GM12878 (cell line): ENCODE measurements around the gene CHST15. TPM values are rescaled to one million over a fixed set of nuclear protein-coding genes. Genes with fewer than 3 reads are reported as not detected.

Experiments
- ATAC-seq: fragments of 200-7000 bp; cut with Tn5 transposase; 3 replicates; pipeline ENCODE4 v1.9.1; 2020; ENCODE audit warnings: mild to moderate bottlenecking, moderate library complexity
- BruUV-seq: library from RNA; stranded (reverse); fragments of 400-500 nt; replicated peaks from 2 replicates; lab custom pipeline; 2021; lab: Mats Ljungman, UMichigan
- CTCF ChIA-PET: fragments of 300-600 bp; sonication (Branson Sonifier 250); formaldehyde crosslinking; extraction: SDS; loops from one replicate; lab custom pipeline; 2021; ENCODE audit warnings: inconsistent platforms; lab: Yijun Ruan, JAX
- POLR2A ChIA-PET: fragments of 350-600 bp; formaldehyde crosslinking; extraction: SDS; loops from one replicate; lab custom pipeline; 2021; ENCODE audit warnings: inconsistent platforms; lab: Charles Lee
- RAD21 ChIA-PET: fragments of 300-600 bp; sonication (Branson Sonifier 250); formaldehyde crosslinking; loops from one replicate; lab custom pipeline; 2023; ENCODE audit warnings: antibody characterized with exemption; ENCODE audit not compliant: unreplicated experiment; lab: Charles Lee
- SMC1A ChIA-PET: fragments of 300-600 bp; sonication (Branson Sonifier 250); formaldehyde crosslinking; loops from one replicate; lab custom pipeline; 2023; ENCODE audit not compliant: unreplicated experiment, uncharacterized antibody; lab: Charles Lee
- DNase-seq: peaks from one replicate; pipeline ENCODE4 v3.0.0-alpha.2; 2011; ENCODE audit warnings: low read depth, low spot score
- FAIRE-seq: peaks from 3 replicates; lab custom pipeline; 2011; peaks lifted over from hg19 to GRCh38; lab: Jason Lieb, UNC
- H2AFZ ChIP-seq: 2 replicates; pipeline ENCODE4 v1.6.0; 2011; ENCODE audit warnings: low read depth, low read length, control low read depth; ENCODE audit not compliant: control insufficient read depth
- H3K27ac ChIP-seq: 2 replicates; pipeline ENCODE4 v1.5.1; 2011; ENCODE audit warnings: control low read depth; ENCODE audit not compliant: control insufficient read depth, insufficient read depth
- H3K27me3 ChIP-seq, 2 experiments: replicated peaks in 1 of 2; 2 replicates each; pipeline versions ENCODE4 v1.6.0 to v1.6.1; 2011; ENCODE audit warnings: low read length in 1 of 2; ENCODE audit not compliant: control insufficient read depth in 2 of 2, insufficient read depth in 2 of 2
- H3K36me3 ChIP-seq, 2 experiments: 2 replicates each; pipeline ENCODE4 v1.5.1; 2011; ENCODE audit warnings: low read length in 1 of 2; ENCODE audit not compliant: control insufficient read depth in 2 of 2, insufficient read depth in 2 of 2
- H3K4me1 ChIP-seq: 2 replicates; pipeline ENCODE4 v1.6.1; 2011; ENCODE audit warnings: mild to moderate bottlenecking, low read length, moderate library complexity, mixed read lengths; ENCODE audit not compliant: control insufficient read depth, insufficient read depth
- H3K4me2 ChIP-seq: 2 replicates; pipeline ENCODE4 v1.6.0; 2011; ENCODE audit warnings: control low read depth; ENCODE audit not compliant: control insufficient read depth, insufficient read depth
- H3K4me3 ChIP-seq: fragments of 200-600 bp; sonication (generic); 2 replicates; pipeline ENCODE4 v1.5.1; 2016
- H3K79me2 ChIP-seq: 2 replicates; pipeline ENCODE4 v1.6.0; 2011; ENCODE audit warnings: low read length; ENCODE audit not compliant: control insufficient read depth, insufficient read depth
- H3K9ac ChIP-seq: 2 replicates; pipeline ENCODE4 v1.8.0; 2011; ENCODE audit warnings: low read length, control low read depth, mixed read lengths; ENCODE audit not compliant: control insufficient read depth, insufficient read depth
- H3K9me3 ChIP-seq: replicated peaks from 3 replicates; pipeline ENCODE4 v1.5.1; 2011; ENCODE audit warnings: mild to moderate bottlenecking, low read length; ENCODE audit not compliant: control insufficient read depth, insufficient read depth
- H4K20me1 ChIP-seq: 2 replicates; pipeline ENCODE4 v1.6.0; 2011; ENCODE audit not compliant: control insufficient read depth, insufficient read depth
- BCL11A ChIP-seq: IDR thresholded peaks from 2 replicates; pipeline ENCODE4 v1.6.1; 2011; ENCODE audit warnings: low read depth, low read length
- CBX3 ChIP-seq: fragments of 200-600 bp; sonication (generic); IDR thresholded peaks from 2 replicates; pipeline ENCODE4 v1.6.1; 2016; ENCODE audit warnings: low read depth, borderline replicate concordance
- KDM1A ChIP-seq: fragments of 200-600 bp; sonication (generic); IDR thresholded peaks from 2 replicates; pipeline ENCODE4 v1.6.1; 2016; ENCODE audit warnings: borderline replicate concordance
- MXI1 ChIP-seq: fragments of 150-350 bp; IDR thresholded peaks from 2 replicates; pipeline ENCODE4 v1.6.1; 2011; ENCODE audit warnings: low read depth, mild to moderate bottlenecking, inconsistent platforms, low read length, improper control_type of control experiment
- SIX5 ChIP-seq: IDR thresholded peaks from 2 replicates; pipeline ENCODE4 v1.6.1; 2011; ENCODE audit warnings: mild to moderate bottlenecking, low read depth, low read length, moderate library complexity; ENCODE audit not compliant: severe bottlenecking
- SMAD1 ChIP-seq: fragments of 450-650 bp; IDR thresholded peaks from 2 replicates; pipeline ENCODE4 v1.6.1; 2018; ENCODE audit warnings: mild to moderate bottlenecking, low read depth; ENCODE audit not compliant: partially characterized antibody
- ZBED1 ChIP-seq: IDR thresholded peaks from 2 replicates; pipeline ENCODE4 v1.6.1; 2016; ENCODE audit warnings: borderline replicate concordance
- ZNF207 ChIP-seq: fragments of 450-650 bp; IDR thresholded peaks from 2 replicates; pipeline ENCODE4 v1.6.1; 2014; ENCODE audit warnings: antibody characterized with exemption, mild to moderate bottlenecking, borderline replicate concordance
- ZNF217 ChIP-seq: fragments of 450-650 bp; IDR thresholded peaks from 2 replicates; pipeline ENCODE4 v1.6.1; 2017; ENCODE audit warnings: antibody characterized with exemption, mild to moderate bottlenecking
- ZNF592 ChIP-seq: fragments of 450-650 bp; IDR thresholded peaks from 2 replicates; pipeline ENCODE4 v1.6.1; 2017; ENCODE audit warnings: mild to moderate bottlenecking, moderate library complexity
- WGBS: methylation state at CpG from one replicate; pipeline ENCODE4 v1.1.6; 2016; ENCODE audit warnings: low lambda C conversion rate; ENCODE audit not compliant: insufficient replicate concordance, insufficient coverage; ENCODE audit errors: missing lambda C conversion rate; 5-methylcytosine and 5-hydroxymethylcytosine counted together
- in situ Hi-C: fragments of 300-500 bp; cut with MboI; formaldehyde crosslinking; loops from 9 replicates; pipeline ENCODE4 v1.14.3; 2018; ENCODE audit warnings: mixed read lengths
- intact Hi-C: fragments of 100-400 bp; cut with micrococcal nuclease; formaldehyde crosslinking; loops from one replicate; pipeline ENCODE4 v1.14.2; 2022; ENCODE audit not compliant: unreplicated experiment
- polyA plus RNA-seq, 11 experiments: library from polyadenylated mRNA; depleted of rRNA in 4 of 11; unstranded in 6 of 11; stranded (reverse) in 5 of 11; fragments of >200 nt; fragmentation: Nextera tagmentation in 4 of 11; fragmentation: Illumina TruSeq in 1 of 11; extraction: Ambion mirVana in 4 of 11; extraction: Trizol in 1 of 11; gene quantifications; 1 replicate in 1 of 11; 2 replicates in 10 of 11; pipeline versions ENCODE4 v1.2.1 to v1.2.3, GENCODE V29; 2011 to 2016; ENCODE audit warnings: inconsistent platforms in 2 of 11, missing spikeins in 2 of 11, low read depth in 1 of 11
- total RNA-seq, 4 experiments: library from RNA; depleted of rRNA in 3 of 4; stranded (reverse); fragments of >200 nt in 3 of 4; fragmentation: Illumina TruSeq in 1 of 4; extraction: Trizol in 1 of 4; gene quantifications; 2 replicates each; pipeline versions ENCODE4 v1.2.1 to v1.2.3, GENCODE V29; 2013 to 2021
- TF ChIP-seq, protein P1 (sequence below): fragments of 450-650 bp; IDR thresholded peaks from 2 replicates; pipeline ENCODE4 v1.6.1; 2016; ENCODE audit warnings: mild to moderate bottlenecking

Gene CHST15
- total and polyA plus RNA-seq, 10 of the 15 experiments (the other 5 are each of a cell fraction or from before 2014, with no cell fraction given) = 0.02 to 0.53 (median 0.05) TPM; not detected in 1

DNA sequence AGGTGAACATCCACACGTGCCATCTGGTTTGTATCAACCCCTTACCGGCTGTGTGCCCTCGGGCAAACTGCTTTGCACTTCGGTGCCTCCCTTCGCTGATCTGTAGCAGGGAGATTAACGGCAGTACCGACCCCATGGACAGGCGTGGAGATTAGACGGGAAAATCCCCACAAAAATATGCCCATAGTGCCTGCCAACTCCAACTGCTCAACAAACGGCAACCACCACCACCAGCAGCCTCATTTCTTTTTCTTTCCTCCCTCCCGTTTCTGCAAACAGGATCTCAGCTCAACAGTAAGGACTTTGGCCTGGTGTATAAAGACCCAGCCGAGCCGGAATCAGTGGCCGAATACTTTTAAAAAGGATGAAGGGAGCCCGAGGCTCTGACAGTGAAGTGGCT is 31.0 kb downstream of the CHST15 start:
- in situ Hi-C loops = no loop called here
- H3K79me2 ChIP-seq = no peaks in the 10 kb centered on the region

More for the DNA sequence above, 31.0 kb downstream of the CHST15 start:
- WGBS = 43% methylated on average over 15 of the region's 15 CpGs
- intact Hi-C loops = no loop called here
- H3K27me3 ChIP-seq = peaks cover 0 to 2% of the 10 kb centered on the region in 2 experiments; a peak in 2 of 4 replicates
- ATAC-seq (no peak), DNase-seq (no peak), FAIRE-seq (no peak)
- H3K9me3 ChIP-seq = no peaks in the 10 kb centered on the region; the same call in 2 of the 3 replicates
- RAD21 ChIA-PET = no interaction called here
- peaks cover 15% of the 10 kb centered on the region for H3K4me1 ChIP-seq
- H3K4me2 ChIP-seq = no peak overlapping the region
- POLR2A ChIA-PET = no interaction called here
- CTCF ChIA-PET = no interaction called here
- TF ChIP-seq CBX3 = no peak
- no peak for TF ChIP-seq ZBED1
- no peak for TF ChIP-seq ZNF207
- TF ChIP-seq KDM1A = no peak
- TF ChIP-seq ZNF217 = no peak
- TF ChIP-seq BCL11A = no peak
- TF ChIP-seq ZNF592 = no peak
- TF ChIP-seq SIX5 = no peak
- TF ChIP-seq, protein P1, sequence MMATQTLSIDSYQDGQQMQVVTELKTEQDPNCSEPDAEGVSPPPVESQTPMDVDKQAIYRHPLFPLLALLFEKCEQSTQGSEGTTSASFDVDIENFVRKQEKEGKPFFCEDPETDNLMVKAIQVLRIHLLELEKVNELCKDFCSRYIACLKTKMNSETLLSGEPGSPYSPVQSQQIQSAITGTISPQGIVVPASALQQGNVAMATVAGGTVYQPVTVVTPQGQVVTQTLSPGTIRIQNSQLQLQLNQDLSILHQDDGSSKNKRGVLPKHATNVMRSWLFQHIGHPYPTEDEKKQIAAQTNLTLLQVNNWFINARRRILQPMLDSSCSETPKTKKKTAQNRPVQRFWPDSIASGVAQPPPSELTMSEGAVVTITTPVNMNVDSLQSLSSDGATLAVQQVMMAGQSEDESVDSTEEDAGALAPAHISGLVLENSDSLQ = no peak
- TF ChIP-seq SMAD1 = no peak
- no peak for TF ChIP-seq MXI1
- H3K9ac ChIP-seq = no peak overlapping the region
- BruUV-seq = no TSS peak
- no peaks in the 10 kb centered on the region for H3K36me3 ChIP-seq
- SMC1A ChIA-PET = no interaction called here
- H3K4me3 ChIP-seq = no peak overlapping the region
- no peak overlapping the region for H2AFZ ChIP-seq
- H3K27ac ChIP-seq = no peak overlapping the region
- H4K20me1 ChIP-seq = no peaks in the 10 kb centered on the region
